Adipose tissue (tissue), 3 donors: ENCODE data around the gene SINHCAF. TPM values are rescaled to one million over a fixed set of nuclear protein-coding genes. Genes with fewer than 3 reads are reported as not detected.
"Not testable (repeated sequence)": the region's sequence is repeated elsewhere in the genome, so short reads cannot be mapped to it uniquely, and the experiment has no call there.

Experiments used
- H3K27ac ChIP-seq: one replicate; pipeline ENCODE4 v1.5.1; 2013; ENCODE audit warnings: low read depth, low read length
- WGBS, 3 donors: extraction: QIAGEN DNeasy Blood & Tissue Kit; methylation state at CpG; one replicate each; pipeline ENCODE4 v1.1.7; 2013; 5-methylcytosine and 5-hydroxymethylcytosine counted together
- polyA plus RNA-seq, 3 donors: library from polyadenylated mRNA; stranded (reverse); fragments of 200-250 nt; gene quantifications; one replicate each; pipeline ENCODE4 v1.2.3, GENCODE V29; 2013
- donor health status: healthy with polysubstance abuse.
- donor health status: Bipolar disorder and iron deficiency.
- donor health status: healthy.

The SINHCAF gene
- polyA plus RNA-seq, 3 donors: 8.0 to 12.4 (median 12.0) TPM

DNA sequence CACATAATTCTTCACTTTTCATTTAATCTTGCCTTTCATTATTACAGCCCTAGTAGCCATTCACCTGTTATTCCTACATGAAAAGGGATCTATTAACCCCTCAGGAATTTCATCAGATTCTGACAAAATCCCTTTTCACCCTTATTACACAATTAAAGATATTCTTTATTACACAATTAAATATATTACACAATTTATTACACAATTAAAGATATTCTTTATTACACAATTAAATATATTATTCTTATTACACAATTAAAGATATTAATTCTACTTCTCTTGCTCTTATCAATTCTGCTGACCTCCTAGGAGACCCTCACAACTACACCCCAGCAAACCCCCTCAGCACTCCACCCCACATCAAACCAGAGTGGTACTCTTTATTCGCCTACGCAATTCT lies 77.1 kb downstream of the SINHCAF start:
- no peak overlapping the region for H3K27ac ChIP-seq
- 94 to 97% (median 96%) methylated on average over 2 of the region's 2 CpGs for WGBS, 3 donors

DNA sequence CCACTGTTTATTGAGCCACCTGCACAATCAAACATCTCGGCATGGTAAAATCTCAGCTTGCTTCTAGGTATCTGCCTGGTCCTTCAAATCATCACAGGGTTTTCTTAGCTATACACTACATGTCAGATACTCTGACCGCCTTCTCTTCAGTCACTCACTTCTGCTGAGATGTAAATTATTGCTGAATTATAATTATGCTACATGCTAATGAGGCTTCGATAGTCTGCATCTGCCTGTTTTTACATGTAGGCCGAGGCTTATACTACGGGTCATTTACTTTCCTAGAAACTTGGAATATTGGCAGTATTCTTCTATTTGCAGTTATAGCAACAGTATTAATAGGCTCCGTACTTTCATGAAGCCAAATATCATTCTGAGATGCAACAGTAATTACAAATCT lies 77.6 kb downstream of the SINHCAF start:
- H3K27ac ChIP-seq: no peak overlapping the region
- 83 to 88% (median 85%) methylated on average over 6 of the region's 6 CpGs for WGBS, 3 donors

DNA sequence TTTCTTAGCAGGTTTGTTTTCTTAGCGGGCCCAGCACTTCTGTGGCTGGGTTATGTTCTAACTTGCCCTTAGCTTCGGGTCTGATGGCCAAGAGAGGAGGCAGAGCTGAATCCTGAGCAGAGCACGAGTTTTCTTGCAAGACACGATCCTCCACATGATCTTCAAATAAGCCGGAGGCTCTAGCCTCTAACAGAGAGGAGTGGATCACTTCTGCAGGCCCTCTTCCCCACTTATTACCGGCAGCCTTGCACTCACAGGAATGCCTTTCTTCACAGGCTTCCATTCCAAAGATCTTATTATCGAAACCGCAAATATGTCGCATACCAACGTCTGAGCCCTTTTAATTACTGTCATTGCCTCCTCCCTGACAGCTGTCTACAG lies 79.5 kb downstream of the SINHCAF start:
- no peak overlapping the region for H3K27ac ChIP-seq
- WGBS, 3 donors: 69 to 84% (median 81%) methylated on average over 10 of the region's 10 CpGs

DNA sequence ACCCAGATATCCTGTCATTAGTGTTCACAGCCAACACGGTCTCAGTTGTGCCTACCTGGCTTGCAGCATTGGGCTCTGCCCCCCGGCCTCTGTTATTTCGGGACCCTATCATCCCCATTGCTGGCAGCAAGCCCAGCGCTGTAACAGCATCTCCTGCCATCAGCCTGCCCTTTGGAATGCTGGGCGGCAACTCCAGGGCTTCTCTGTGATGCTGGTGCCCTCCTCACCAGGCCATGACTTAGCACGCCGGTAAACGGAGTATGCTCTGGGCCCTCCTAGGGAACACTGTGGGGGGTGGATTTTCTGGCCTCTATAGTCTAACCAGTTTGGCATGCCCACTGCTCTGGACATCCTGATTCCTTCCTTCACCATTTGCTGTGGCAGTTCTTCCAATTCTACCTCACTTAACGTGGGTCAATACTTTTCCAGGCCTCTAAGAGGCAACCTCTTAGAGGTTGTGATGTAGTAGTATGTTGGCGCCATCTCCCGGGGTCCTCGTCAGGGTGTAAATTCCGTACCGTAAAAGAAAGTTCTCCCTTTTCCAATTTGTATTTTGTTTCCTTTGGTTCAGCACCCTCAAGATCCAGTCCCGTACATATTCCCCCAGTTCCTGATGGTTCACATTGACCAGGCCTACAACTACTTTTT lies 80.0 kb downstream of the SINHCAF start:
- 85 to 89% (median 89%) methylated on average over 15 of the region's 15 CpGs for WGBS, 3 donors
- H3K27ac ChIP-seq: no peak overlapping the region

DNA sequence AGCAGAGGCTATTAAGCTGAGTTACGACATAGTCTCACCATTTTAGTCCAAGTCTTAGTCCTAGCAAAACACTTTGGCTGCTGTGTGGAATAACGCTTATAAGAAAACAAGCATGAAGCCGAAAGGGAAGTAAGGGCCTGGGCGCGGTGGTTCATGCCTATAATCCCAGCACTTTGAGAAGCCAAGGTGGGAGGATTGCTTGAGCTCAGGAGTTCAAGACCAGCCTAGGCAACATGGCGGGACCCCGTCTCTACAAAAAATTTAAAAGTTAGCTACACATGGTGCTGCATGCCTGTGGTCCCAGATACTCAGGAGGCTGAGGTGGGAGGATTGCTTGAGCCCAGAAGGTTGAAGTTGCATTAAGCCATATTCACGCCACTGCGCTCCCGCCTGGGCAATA lies 83.5 kb downstream of the SINHCAF start:
- 91 to 96% (median 95%) methylated on average over 10 of the region's 10 CpGs for WGBS, 3 donors
- H3K27ac ChIP-seq: not testable (repeated sequence)

DNA sequence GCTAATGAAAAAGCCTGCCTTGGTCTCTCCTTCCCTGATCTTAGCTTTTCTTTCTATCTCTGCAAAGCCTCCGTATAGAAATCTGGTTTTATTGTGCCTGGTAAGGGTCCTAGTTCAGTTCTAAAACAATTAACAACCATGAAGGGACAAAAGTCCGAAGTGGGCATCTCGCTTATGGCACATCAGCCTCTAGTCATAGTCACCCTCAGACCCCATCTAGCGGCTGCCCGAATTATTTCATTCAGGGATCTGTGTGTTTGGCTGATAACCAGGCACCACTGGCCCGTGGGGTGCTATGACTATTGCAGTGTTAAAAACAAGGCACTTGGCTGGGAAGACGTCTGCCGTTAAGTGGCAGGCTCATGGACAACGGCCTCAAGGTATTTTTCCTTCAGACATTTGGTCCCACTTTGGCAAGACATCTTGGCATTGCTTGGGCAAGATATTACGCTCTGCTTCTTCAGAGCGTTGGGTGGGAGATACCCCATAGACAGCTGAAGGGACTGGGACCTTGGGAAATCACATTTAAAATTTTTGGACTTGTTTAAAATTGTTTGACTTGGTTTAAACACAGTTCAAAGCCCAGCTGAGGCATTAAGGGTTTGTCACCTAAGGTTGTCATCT lies 87.1 kb downstream of the SINHCAF start:
- H3K27ac ChIP-seq: no peak overlapping the region
- 20 to 21% (median 20%) methylated on average over 11 of the region's 11 CpGs for WGBS, 3 donors

DNA sequence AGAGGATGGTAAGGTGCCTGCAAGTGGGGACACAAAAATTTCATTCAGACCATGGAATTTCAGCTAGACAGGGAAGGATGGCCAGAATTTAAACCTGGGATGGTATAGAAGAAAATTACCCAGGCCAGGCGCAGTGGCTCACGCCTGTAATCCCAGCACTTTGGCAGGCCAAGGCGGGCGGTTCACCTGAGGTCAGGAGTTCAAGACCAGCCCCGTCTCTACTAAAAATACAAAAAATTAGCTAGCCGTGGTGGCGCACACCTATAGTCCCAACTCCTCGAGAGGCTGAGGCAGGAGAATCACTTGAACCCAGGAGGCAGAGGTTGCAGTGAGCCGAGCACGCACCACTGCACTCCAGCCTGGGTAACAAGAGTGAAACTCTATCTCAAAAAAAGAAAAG lies 87.6 kb downstream of the SINHCAF start:
- WGBS, 3 donors: 67 to 73% (median 73%) methylated on average over 10 of the region's 10 CpGs
- H3K27ac ChIP-seq: not testable (repeated sequence)

DNA sequence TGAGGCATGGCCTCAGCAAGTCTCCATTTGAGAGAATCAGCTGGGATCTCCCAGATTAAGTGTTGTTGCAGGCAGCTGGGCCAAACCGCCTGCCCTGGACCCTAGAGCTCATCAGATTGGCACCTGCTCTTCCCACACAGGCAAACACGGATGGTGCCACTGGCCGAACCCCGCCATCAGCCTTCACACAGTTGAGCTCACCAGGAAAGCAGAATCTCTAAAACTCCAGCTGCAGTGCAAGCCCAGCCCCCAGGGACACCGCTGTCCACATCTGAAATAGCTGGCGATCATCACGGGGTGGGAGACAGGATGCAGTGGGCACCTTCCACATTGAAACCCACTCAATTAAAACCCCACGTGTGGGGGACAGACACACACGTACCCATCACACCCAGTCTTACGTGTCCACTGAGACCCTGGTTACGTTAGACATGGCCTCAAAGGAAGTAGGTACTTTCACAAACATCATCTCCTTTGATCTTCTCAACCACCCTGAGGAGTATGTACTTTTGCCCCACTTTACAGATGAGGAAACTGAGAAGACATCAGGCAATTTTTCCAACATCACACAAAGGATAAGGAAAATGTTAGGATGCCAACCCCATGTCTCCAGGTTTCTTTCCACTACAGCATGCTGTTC lies 88.8 kb downstream of the SINHCAF start:
- no peak overlapping the region for H3K27ac ChIP-seq
- WGBS, 3 donors: 81 to 86% (median 81%) methylated on average over 11 of the region's 11 CpGs

DNA sequence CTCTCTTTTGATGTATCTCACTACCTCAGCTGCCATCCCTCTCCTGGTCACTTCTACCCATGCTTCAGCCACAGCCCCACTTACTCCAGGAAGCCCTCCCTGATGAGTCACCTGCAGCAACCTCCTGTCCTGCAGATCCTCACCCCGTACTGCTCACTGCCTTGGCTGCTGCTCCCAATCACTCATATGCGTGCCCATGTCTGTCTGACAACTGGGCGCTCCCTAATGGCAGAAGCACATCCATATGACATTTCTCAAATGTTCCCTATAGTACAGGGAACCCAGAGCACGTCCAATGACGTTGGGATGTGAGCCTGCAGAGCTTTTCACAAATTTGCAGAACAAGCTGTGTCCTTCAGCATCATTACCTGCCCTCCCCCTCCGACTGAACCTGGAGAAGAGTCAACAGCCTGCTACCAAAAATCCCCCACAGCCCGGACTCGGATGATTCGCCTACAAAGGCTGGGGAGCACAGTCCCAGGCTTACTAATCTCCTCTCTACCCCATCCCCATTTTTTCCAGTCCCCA lies 90.0 kb downstream of the SINHCAF start:
- 71 to 75% (median 73%) methylated on average over 9 of the region's 9 CpGs for WGBS, 3 donors
- H3K27ac ChIP-seq: no peak overlapping the region

DNA sequence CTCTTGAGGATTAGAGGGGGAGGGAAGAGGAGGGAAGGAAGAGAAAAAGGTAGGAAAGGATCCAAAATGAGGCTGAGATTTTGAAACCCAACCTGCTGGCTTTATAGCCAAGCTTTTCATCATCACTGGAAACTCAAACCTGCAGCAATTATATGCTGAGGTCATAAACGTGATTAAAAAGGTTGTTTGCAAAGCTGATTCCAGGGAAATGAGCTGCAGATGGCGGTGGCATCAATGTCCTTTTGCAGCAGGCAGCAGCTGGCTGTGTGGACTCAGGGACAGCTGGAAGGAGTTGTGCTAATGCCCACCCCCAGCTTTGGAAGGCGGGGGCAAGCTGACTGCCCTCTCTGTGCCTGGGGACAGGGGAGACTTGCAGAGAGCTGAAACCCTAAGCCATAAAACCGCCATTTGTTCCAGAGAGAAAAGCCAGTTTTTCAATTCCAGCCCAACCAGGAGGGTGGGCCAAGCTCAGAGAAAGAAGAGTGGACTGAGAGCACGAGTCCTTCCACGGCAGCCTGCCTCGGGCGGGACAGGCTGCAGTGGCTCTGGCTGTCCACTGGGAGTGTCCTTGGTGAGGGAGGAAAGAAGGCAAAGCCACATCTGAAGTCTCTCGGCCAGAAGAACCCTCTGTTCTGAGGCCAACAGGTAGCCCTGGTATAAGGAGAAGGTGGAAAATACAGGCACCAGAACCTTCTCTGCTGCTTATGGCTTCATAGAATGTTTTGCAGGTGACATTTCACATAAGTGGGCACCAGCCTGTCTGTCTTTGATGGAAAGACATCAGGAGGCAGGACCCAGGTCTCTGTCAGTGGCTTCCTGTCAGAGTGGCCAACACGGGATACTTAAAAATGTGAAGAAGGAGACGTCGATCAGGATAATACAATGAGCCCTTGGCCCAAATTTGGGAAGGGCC lies 90.7 kb downstream of the SINHCAF start:
- H3K27ac ChIP-seq: no peak overlapping the region
- 28 to 49% (median 49%) methylated on average over 12 of the region's 12 CpGs for WGBS, 3 donors

DNA sequence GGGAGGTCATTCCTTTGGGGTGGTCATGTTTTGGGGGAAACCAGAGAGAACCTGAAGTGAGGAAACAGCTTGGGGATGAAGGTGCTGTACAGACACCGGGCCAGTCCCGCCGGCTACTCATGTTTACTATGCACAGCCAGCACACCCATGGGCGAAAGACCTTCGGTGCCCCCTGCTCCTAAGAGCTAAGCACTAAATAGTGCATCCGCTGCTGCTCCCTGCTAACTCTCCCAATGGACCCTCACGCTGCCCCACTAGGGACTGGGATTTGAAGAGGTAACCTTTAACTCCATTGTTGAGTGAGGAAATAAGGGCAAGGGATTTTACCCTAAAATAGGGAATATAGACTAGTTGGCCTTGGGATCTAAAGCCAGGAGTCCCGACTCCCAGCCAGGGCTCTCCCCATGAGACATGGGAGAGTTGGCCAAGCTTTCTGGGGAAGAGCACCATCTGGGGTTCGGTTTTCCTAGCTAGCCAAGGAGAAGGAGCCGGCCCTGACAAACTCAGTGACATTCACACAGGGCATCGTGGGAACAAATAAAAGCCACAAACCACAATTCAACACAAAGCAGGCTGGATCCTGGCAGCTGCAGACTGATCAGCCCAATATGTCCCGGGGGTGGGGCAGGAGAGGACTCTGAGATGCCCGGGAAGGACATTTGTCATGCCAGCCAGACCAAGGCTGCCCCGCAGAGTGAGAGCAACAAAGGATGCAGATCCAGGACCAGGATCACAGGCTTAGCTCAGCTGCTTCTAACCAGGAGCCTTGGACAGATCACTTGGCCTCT lies 91.7 kb downstream of the SINHCAF start:
- 69 to 79% (median 73%) methylated on average over 14 of the region's 14 CpGs for WGBS, 3 donors
- no peak overlapping the region for H3K27ac ChIP-seq

DNA sequence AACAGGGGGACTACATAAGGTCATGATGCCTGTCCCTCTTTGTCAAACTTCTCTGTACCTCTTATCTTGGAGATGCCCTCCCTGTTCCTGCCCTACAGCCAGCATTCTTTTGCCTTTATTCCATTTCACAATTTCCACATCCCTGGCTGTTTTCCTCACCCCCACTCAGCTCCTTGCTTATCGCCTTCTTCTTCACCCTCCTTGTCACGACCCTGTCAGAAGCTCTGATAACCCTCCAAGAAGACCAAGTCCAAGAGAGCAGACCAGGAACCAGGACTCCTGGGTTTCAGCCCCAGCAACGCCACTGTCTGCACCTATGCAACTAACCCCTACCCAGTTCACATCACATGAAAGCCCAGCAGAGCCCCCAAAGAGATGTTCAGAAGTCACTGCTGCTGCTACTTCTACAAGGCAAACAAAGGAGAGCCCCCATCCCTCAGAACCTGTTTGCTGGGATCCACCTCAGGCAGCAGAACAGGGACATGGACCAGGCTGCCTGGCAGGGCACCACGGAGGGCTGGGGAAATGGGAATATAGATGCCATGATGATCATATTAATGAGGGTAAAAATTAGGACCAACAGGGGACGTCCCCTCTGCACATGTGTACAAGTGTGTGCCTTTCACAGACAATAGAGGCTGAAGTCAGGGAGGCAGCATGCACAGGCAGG lies 92.8 kb downstream of the SINHCAF start:
- WGBS, 3 donors: 59 to 74% (median 70%) methylated on average over 5 of the region's 5 CpGs
- H3K27ac ChIP-seq: no peak overlapping the region

DNA sequence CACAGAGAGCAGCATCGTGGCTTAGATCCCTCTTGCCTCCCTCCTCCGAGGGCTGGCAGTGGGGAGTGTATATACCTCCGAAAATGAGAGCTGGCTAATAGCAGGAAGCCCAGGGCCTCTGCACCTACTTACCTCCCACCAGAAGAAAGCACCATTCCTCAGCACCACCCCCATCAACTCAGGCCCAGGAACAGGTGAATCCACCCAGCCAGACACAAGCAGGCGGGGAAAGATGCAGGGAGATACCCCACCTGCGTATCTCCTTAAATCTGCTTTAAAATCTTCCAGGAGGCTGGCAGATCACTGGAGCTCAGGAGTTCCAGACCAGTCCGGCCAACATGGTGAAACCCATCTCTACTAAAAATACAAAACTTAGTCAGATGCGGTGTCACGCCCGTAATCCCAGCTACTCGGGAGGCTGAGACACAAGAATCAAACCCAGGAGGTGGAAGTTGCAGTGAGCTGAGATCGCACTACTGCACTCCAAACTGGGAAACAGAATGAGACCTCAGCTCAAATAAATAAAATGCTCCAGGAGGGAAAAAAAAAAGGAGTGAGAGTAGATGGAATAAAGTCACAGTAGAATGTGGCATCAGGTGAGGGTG lies 93.5 kb downstream of the SINHCAF start:
- H3K27ac ChIP-seq: no peak overlapping the region
- 83 to 89% (median 87%) methylated on average over 11 of the region's 11 CpGs for WGBS, 3 donors

DNA sequence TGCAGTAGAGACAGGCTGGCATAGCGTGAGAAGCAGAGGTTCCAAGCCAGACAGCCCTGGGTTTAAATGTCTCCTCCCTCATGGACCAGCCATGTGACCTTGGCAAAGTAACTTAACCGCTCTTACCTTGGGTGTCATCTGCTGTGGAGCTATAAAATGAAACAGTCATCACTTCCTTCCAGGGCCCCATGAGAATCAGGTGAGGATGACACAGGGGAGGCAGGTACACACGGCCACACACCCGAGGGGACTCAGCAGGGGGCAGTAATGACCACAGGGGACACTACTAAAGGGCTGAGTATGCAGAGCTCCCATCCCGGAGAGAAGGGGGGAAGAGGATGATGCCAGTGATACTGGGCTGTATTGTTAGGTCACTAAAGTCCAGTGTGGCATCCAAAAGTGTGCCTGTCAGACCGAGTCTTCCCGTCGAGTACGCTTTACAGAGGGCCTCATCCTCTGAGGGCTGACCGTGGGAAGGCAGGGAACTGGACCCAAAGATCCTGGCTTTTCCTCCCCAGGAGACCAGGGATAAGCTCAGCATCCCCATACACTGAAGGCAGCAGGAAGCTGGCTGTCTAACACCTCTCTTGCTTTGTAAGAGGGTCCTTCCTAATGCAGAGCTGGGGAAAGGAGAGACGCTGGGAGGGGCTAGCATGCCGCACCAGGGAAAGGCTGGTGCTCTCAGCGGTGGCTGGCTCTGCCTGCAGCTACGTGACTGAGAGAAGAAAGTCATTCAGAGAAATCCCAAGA lies 94.2 kb downstream of the SINHCAF start:
- WGBS, 3 donors: 84 to 90% (median 88%) methylated on average over 14 of the region's 14 CpGs
- no peak overlapping the region for H3K27ac ChIP-seq
